ENCODE data around the gene PTPN4. TPM values are rescaled to one million over a fixed set of nuclear protein-coding genes. Genes with fewer than 3 reads are reported as not detected.

The PTPN4 gene
- total and polyA plus RNA-seq, 2 experiments from 2014 or later: 41.6 to 90.4 TPM

DNA sequence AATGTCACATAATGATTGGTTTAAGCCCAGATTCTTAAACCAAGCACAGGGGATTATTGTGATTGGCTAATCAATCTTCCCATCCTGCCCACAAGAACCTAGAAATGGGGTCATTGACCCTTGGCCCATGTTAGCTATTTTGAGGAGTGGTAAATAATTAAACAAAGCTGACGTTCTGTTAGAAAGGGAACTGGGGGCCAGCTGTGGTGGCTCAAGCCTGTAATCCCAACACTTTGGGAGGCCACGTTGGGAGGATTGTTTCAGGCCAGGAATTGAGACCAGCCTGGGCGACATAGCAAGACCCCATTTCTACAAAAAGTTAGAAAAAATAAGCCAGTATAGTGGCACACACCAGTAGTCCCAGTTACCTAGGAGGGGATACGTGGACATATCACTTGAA is 37.8 kb upstream of the PTPN4 start (continued):
- TF ChIP-seq NANOG (IDR thresholded peaks at IDR 0.05; ENCODE audit: borderline replicate concordance): no peak

DNA sequence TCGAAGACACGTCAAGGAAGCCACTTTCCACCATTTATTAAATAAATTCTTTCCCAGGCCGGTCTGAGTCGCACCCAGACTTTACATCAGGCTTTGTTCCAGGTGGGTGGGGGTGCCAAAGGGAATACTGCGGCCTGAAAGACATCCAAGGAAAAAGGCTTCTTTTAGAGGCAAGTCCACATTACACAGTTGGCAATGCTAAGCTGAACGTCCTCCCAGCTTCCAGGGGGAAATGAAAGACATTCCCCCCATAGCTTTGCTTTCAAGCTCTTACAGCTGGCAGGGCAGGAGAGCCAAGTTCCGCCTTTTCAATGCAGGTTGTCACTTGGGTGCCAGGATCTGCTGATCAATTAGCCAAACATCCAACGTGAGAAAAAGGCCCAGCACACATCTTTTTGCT is 36.5 kb upstream of the PTPN4 start:
- no peaks in the 10 kb centered on the region for H3K27me3 ChIP-seq (ENCODE audit: insufficient read depth)
- peaks cover 2% of the 10 kb centered on the region for H3K27me3 Mint-ChIP-seq (ENCODE audit: insufficient read depth, low read depth, poor library complexity)
- peaks cover 9% of the 10 kb centered on the region; the same call in 2 of the 3 replicates for H3K9me3 Mint-ChIP-seq
- no peak overlapping the region for H3K4me3 Mint-ChIP-seq
- H3K4me2 ChIP-seq: no peak overlapping the region
- H3F3A ChIP-seq (replicated peaks; ENCODE audit: low read depth): no peaks in the 10 kb centered on the region
- DNase-seq (ENCODE audit: low spot score): no peak
- H3K79me2 ChIP-seq (replicated peaks; ENCODE audit: insufficient read depth): no peaks in the 10 kb centered on the region
- no peak overlapping the region for H3K4me3 ChIP-seq
- H3K36me3 ChIP-seq (ENCODE audit: insufficient read depth): no peaks in the 10 kb centered on the region
- H2AFZ ChIP-seq: no peak overlapping the region
- H3K4me1 ChIP-seq (ENCODE audit: insufficient read depth): peaks cover 6% of the 10 kb centered on the region; the same call in 1 of the 2 replicates
- no peaks in the 10 kb centered on the region for H4K20me1 ChIP-seq (replicated peaks; ENCODE audit: insufficient read depth)
- H3K36me3 Mint-ChIP-seq (ENCODE audit: low read depth): 0 out of 3 replicates have a peak, but pooled peaks cover 3% of the 10 kb centered on the region
- ATAC-seq: no peak
- H3K27ac Mint-ChIP-seq: no peak overlapping the region
- peaks cover 6% of the 10 kb centered on the region for H3K4me1 Mint-ChIP-seq
- TF ChIP-seq EZH2 (IDR thresholded peaks at IDR 0.05; ENCODE audit: low read depth, unreplicated experiment): no peak
- no peak for TF ChIP-seq POLR2AphosphoS5 (IDR thresholded peaks at IDR 0.05; ENCODE audit: low read depth)
- TF ChIP-seq NANOG (IDR thresholded peaks at IDR 0.05; ENCODE audit: borderline replicate concordance): no peak
- TF ChIP-seq, protein P1, sequence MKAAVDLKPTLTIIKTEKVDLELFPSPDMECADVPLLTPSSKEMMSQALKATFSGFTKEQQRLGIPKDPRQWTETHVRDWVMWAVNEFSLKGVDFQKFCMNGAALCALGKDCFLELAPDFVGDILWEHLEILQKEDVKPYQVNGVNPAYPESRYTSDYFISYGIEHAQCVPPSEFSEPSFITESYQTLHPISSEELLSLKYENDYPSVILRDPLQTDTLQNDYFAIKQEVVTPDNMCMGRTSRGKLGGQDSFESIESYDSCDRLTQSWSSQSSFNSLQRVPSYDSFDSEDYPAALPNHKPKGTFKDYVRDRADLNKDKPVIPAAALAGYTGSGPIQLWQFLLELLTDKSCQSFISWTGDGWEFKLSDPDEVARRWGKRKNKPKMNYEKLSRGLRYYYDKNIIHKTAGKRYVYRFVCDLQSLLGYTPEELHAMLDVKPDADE (IDR thresholded peaks at IDR 0.05): no peak
- no peak for TF ChIP-seq ZNF114 (CRISPR knock-in tag; IDR thresholded peaks at IDR 0.05)
- TF ChIP-seq, protein P2, sequence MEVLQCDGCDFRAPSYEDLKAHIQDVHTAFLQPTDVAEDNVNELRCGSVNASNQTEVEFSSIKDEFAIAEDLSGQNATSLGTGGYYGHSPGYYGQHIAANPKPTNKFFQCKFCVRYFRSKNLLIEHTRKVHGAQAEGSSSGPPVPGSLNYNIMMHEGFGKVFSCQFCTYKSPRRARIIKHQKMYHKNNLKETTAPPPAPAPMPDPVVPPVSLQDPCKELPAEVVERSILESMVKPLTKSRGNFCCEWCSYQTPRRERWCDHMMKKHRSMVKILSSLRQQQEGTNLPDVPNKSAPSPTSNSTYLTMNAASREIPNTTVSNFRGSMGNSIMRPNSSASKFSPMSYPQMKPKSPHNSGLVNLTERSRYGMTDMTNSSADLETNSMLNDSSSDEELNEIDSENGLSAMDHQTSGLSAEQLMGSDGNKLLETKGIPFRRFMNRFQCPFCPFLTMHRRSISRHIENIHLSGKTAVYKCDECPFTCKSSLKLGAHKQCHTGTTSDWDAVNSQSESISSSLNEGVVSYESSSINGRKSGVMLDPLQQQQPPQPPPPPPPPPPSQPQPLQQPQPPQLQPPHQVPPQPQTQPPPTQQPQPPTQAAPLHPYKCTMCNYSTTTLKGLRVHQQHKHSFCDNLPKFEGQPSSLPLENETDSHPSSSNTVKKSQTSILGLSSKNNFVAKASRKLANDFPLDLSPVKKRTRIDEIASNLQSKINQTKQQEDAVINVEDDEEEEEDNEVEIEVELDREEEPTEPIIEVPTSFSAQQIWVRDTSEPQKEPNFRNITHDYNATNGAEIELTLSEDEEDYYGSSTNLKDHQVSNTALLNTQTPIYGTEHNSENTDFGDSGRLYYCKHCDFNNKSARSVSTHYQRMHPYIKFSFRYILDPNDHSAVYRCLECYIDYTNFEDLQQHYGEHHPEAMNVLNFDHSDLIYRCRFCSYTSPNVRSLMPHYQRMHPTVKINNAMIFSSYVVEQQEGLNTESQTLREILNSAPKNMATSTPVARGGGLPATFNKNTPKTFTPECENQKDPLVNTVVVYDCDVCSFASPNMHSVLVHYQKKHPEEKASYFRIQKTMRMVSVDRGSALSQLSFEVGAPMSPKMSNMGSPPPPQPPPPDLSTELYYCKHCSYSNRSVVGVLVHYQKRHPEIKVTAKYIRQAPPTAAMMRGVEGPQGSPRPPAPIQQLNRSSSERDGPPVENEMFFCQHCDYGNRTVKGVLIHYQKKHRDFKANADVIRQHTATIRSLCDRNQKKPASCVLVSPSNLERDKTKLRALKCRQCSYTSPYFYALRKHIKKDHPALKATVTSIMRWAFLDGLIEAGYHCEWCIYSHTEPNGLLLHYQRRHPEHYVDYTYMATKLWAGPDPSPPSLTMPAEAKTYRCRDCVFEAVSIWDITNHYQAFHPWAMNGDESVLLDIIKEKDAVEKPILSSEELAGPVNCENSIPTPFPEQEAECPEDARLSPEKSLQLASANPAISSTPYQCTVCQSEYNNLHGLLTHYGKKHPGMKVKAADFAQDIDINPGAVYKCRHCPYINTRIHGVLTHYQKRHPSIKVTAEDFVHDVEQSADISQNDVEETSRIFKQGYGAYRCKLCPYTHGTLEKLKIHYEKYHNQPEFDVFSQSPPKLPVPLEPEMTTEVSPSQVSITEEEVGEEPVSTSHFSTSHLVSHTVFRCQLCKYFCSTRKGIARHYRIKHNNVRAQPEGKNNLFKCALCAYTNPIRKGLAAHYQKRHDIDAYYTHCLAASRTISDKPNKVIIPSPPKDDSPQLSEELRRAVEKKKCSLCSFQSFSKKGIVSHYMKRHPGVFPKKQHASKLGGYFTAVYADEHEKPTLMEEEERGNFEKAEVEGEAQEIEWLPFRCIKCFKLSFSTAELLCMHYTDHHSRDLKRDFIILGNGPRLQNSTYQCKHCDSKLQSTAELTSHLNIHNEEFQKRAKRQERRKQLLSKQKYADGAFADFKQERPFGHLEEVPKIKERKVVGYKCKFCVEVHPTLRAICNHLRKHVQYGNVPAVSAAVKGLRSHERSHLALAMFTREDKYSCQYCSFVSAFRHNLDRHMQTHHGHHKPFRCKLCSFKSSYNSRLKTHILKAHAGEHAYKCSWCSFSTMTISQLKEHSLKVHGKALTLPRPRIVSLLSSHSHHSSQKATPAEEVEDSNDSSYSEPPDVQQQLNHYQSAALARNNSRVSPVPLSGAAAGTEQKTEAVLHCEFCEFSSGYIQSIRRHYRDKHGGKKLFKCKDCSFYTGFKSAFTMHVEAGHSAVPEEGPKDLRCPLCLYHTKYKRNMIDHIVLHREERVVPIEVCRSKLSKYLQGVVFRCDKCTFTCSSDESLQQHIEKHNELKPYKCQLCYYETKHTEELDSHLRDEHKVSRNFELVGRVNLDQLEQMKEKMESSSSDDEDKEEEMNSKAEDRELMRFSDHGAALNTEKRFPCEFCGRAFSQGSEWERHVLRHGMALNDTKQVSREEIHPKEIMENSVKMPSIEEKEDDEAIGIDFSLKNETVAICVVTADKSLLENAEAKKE (CRISPR knock-in tag; IDR thresholded peaks at IDR 0.05): no peak
- no peak for TF ChIP-seq ZNF331 (CRISPR knock-in tag; IDR thresholded peaks at IDR 0.05; ENCODE audit: low read depth)
- TF ChIP-seq, protein P3, sequence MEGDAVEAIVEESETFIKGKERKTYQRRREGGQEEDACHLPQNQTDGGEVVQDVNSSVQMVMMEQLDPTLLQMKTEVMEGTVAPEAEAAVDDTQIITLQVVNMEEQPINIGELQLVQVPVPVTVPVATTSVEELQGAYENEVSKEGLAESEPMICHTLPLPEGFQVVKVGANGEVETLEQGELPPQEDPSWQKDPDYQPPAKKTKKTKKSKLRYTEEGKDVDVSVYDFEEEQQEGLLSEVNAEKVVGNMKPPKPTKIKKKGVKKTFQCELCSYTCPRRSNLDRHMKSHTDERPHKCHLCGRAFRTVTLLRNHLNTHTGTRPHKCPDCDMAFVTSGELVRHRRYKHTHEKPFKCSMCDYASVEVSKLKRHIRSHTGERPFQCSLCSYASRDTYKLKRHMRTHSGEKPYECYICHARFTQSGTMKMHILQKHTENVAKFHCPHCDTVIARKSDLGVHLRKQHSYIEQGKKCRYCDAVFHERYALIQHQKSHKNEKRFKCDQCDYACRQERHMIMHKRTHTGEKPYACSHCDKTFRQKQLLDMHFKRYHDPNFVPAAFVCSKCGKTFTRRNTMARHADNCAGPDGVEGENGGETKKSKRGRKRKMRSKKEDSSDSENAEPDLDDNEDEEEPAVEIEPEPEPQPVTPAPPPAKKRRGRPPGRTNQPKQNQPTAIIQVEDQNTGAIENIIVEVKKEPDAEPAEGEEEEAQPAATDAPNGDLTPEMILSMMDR (conservative IDR thresholded peaks at IDR 0.05; ENCODE audit: low read depth in 2 of 2): no peak
- TF ChIP-seq CREB1 (CRISPR knock-in tag; IDR thresholded peaks at IDR 0.05; ENCODE audit: low read depth): no peak
- no peak for TF ChIP-seq JUNB (IDR thresholded peaks at IDR 0.05; ENCODE audit: unreplicated experiment)
- no peak for TF ChIP-seq STAT1 (IDR thresholded peaks at IDR 0.05; ENCODE audit: unreplicated experiment)
- TF ChIP-seq, protein P4, sequence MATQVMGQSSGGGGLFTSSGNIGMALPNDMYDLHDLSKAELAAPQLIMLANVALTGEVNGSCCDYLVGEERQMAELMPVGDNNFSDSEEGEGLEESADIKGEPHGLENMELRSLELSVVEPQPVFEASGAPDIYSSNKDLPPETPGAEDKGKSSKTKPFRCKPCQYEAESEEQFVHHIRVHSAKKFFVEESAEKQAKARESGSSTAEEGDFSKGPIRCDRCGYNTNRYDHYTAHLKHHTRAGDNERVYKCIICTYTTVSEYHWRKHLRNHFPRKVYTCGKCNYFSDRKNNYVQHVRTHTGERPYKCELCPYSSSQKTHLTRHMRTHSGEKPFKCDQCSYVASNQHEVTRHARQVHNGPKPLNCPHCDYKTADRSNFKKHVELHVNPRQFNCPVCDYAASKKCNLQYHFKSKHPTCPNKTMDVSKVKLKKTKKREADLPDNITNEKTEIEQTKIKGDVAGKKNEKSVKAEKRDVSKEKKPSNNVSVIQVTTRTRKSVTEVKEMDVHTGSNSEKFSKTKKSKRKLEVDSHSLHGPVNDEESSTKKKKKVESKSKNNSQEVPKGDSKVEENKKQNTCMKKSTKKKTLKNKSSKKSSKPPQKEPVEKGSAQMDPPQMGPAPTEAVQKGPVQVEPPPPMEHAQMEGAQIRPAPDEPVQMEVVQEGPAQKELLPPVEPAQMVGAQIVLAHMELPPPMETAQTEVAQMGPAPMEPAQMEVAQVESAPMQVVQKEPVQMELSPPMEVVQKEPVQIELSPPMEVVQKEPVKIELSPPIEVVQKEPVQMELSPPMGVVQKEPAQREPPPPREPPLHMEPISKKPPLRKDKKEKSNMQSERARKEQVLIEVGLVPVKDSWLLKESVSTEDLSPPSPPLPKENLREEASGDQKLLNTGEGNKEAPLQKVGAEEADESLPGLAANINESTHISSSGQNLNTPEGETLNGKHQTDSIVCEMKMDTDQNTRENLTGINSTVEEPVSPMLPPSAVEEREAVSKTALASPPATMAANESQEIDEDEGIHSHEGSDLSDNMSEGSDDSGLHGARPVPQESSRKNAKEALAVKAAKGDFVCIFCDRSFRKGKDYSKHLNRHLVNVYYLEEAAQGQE (IDR thresholded peaks at IDR 0.05; ENCODE audit: unreplicated experiment): no peak
- no peak for TF ChIP-seq EZH2phosphoT487 (IDR thresholded peaks at IDR 0.05; ENCODE audit: unreplicated experiment)
- H3K9me2 ChIP-seq (ENCODE audit: insufficient read depth): no peaks in the 10 kb centered on the region
- no peak overlapping the region for H3K27ac ChIP-seq (ENCODE audit: low read depth)

Data from GM23338 (cell line).